ENCODE results near the gene PIP5K1C.

- no peak for TF ChIP-seq CTCF (IDR thresholded peaks at IDR 0.05)
- TF ChIP-seq EP300 (IDR thresholded peaks at IDR 0.05): no peak
- no peak for TF ChIP-seq POLR2A (IDR thresholded peaks at IDR 0.05)
Observed at GRCh38 chr19:3638208-3639193, 61.8 kb downstream of the PIP5K1C start.

All from ovary (tissue), 3 donors.